Peyer's patch (tissue), 4 donors: ENCODE data around the gene SLC17A3.

Experiments
- CTCF ChIP-seq, 6 experiments: fragments of 450-650 bp in 4 of 6; fragments of 200-600 bp in 2 of 6; sonication (generic) in 1 of 6; IDR thresholded peaks; one replicate each; pipeline ENCODE4 v1.5.1; 2017 to 2019; ENCODE audit warnings: antibody characterized with exemption in 6 of 6, mild to moderate bottlenecking in 3 of 6, moderate library complexity in 1 of 6
- POLR2A ChIP-seq, 2 donors: fragments of 450-650 bp; IDR thresholded peaks; one replicate each; pipeline ENCODE4 v1.5.1; 2017; ENCODE audit warnings: antibody characterized with exemption in 2 of 2, mild to moderate bottlenecking in 2 of 2, moderate library complexity in 2 of 2

- TF ChIP-seq CTCF (IDR thresholded peaks at IDR 0.05) (no peak), POLR2A (IDR thresholded peaks at IDR 0.05) (no peak)
These were observed 44.1 kb upstream of the SLC17A3 start for GRCh38 chr6:25918083-25918683.
